ENCODE measurements around the gene KMO.

GRCh38 chr1:241593186-241593585 lies 61.0 kb downstream of the KMO start:
- TF ChIP-seq MAX (CRISPR knock-in tag; IDR thresholded peaks at IDR 0.05) (no peak), CTCF (IDR thresholded peaks at IDR 0.05) (no peak), AR (CRISPR knock-in tag; IDR thresholded peaks at IDR 0.05) (no peak)

Data from WTC11 (cell line).